ENCODE results near the gene KDM8. TPM values are rescaled to one million over a fixed set of nuclear protein-coding genes. Genes with fewer than 3 reads are reported as not detected.
"Not testable (repeated sequence)": the region's sequence is repeated elsewhere in the genome, so short reads cannot be mapped to it uniquely, and the experiment has no call there.

The KDM8 gene
- total RNA-seq, 4 donors from 2014 or later: 2.0 to 4.6 (median 2.6) TPM

DNA sequence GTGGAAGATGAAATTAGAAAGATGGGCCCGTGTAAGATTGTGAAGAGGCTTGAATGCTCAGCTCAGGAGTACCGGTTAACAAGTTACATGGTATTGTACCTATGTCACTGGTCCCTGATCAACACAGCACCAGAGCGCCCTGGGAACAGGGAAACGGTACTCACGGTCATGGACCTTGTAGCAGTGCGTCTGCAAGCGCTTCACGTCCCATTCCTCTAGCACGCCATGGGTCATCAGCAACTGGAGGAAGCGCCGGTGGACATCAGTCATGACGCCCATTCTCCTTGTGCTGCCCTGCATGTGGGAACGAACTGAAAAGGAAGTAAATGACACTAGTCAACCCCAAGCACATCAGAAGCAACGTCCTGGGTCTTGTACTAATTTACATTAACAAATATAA, 53.9 kb downstream of the KDM8 start:
- DNase-seq (ENCODE audit: low spot score) (no peak), ATAC-seq (ENCODE audit: low FRiP score) (no peak)
- TF ChIP-seq, protein P1, sequence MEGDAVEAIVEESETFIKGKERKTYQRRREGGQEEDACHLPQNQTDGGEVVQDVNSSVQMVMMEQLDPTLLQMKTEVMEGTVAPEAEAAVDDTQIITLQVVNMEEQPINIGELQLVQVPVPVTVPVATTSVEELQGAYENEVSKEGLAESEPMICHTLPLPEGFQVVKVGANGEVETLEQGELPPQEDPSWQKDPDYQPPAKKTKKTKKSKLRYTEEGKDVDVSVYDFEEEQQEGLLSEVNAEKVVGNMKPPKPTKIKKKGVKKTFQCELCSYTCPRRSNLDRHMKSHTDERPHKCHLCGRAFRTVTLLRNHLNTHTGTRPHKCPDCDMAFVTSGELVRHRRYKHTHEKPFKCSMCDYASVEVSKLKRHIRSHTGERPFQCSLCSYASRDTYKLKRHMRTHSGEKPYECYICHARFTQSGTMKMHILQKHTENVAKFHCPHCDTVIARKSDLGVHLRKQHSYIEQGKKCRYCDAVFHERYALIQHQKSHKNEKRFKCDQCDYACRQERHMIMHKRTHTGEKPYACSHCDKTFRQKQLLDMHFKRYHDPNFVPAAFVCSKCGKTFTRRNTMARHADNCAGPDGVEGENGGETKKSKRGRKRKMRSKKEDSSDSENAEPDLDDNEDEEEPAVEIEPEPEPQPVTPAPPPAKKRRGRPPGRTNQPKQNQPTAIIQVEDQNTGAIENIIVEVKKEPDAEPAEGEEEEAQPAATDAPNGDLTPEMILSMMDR (IDR thresholded peaks at IDR 0.05): no peak

DNA sequence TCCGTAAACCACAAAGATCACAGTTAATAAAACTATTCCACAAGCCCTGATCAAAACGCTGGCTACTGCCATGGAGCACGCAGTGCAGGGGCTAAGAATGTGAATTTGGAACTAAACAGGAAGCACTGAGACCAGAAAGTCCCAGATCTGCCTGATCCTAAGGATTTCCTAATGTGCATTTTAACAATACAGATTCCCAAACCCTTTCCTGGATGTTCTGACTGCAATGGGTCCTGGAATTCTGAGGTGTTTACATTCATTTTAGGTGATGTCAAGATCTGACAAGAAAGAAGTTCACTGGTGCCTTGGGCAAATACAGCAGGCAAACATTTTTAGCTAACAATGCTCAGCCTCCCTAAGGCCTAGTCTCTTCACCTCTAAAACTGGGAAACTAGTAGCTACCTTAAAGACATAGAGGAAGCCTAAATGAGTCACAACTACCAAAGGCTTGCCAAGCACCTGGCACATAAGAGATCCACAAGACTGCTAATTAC, 55.0 kb downstream of the KDM8 start:
- DNase-seq (ENCODE audit: low spot score): no peak
- TF ChIP-seq, protein P1 (IDR thresholded peaks at IDR 0.05): no peak
- no peak for ATAC-seq (ENCODE audit: low FRiP score)

DNA sequence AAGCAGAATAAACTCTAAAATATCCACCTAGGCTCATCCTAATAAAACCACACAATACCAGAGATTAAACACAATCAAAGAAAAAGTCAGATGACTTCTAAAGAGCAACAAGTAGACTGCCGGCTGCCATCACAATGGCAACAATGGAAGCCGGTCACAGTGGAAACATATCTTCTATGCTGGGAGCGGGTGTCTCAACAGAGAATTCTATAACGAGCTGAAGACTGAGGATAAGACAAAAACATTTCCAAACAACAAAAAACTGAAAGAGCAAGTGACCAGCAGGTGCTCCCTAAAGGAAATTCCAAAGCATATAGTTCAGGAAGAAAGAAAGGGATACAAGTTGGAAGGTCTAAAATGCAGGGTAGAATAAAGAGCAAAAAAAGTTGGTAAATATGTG, 56.4 kb downstream of the KDM8 start:
- TF ChIP-seq, protein P1 (IDR thresholded peaks at IDR 0.05): no peak
- no peak for ATAC-seq (ENCODE audit: low FRiP score)
- DNase-seq (ENCODE audit: low spot score): no peak

DNA sequence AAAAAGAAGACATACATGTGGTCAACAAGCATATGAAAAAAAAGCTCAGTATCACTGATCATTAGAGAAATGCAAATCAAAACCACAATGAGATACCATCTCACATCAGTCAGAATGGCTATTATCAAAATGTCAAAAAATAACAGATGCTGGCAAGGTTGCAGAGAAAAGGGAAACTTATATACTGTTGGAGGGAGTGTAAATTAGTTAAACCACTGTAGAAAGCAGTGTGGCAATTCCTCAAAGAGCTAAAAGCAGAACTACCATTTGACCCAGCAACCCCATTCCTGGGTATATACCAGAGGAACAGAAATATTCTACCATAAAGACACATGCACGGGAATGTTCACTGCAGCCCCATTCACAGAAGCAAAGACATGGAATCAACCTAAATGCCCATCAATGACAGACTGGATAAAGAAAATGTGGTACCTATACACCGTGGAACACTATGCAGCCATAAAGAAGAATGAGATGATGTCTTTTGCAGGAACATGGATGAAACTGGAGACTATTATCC, 59.6 kb downstream of the KDM8 start:
- DNase-seq (ENCODE audit: low spot score); ATAC-seq (ENCODE audit: low FRiP score): not testable (repeated sequence)

DNA sequence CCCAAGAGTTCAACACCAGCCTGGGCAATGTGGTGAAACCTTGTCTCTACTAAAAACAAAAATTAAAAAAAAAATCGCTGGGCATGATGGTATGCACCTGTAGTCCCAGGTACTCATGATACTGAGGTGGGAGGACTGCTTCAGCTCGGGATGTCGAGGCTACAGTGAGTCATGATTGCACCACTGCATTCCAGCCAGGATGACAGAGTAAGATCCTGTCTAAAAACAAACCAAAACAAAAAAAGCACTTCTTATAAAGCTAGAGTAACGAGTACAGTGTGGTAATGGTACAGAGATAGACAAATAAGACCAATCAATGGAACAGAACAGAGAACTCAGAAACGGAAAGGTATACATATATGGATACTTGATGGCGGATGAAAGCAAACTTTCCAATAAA, 60.8 kb downstream of the KDM8 start:
- TF ChIP-seq, protein P1 (IDR thresholded peaks at IDR 0.05): no peak
- DNase-seq (ENCODE audit: low spot score) (no peak), ATAC-seq (ENCODE audit: low FRiP score) (peak; percentile 90)

DNA sequence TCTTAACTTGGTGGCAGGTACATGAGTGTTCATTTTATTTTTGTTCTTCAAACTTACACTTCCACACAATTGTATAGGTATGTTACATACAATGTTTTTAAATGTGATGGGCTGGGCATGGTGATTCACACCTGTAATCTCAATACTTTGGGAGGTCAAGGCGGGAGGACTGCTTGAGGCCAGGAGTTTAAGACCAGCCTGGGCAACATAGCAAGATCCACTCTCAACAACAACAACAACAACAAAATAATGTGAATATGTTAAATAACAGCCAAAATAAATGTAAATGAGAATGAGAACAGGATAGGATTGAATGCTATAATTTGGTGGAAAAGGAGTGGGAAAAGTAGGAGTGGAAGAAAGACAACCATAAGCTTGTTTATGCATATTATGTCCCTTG, 62.7 kb downstream of the KDM8 start:
- DNase-seq (ENCODE audit: low spot score) (no peak), ATAC-seq (ENCODE audit: low FRiP score) (no peak)
- TF ChIP-seq, protein P1 (IDR thresholded peaks at IDR 0.05): no peak

DNA sequence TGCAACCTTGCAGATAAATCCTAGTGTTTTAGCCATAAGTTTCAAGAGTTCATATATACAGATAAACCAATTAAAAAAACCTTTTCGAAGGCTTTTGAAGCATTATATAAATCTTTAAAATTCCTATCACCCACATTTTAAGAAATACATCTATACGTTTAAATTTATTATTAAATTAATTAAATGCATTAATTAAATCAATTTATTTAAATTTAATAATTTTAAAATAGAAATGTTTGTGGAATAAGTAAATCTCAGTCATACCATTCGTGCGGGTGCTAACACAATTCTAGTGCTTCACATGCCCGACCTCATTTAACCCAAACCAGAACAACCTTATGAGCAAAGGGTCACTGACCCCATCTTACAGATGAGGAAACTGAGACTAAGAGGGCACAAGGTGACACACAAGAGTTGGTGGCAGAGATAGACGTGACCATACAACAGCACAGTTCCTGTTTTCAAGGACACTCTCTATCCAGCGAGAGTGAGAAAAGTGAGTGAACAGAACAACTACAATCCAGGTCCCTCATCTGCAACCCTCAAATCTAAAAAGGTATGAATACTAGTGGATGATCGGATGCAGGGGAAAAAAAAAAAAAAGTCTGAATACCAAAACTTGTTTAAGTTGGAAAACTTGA, 63.8 kb downstream of the KDM8 start:
- TF ChIP-seq, protein P1 (IDR thresholded peaks at IDR 0.05): no peak
- no peak for DNase-seq (ENCODE audit: low spot score)
- ATAC-seq (ENCODE audit: low FRiP score): no peak
